Measurements from ENCODE around the gene CDK19.

CDK19 gene

GRCh38 chr6:110828396-110828795 lies 13.1 kb upstream of the CDK19 start:
- DNase-seq (ENCODE audit: low spot score) = no peak
- TF ChIP-seq CTCF (IDR thresholded peaks at IDR 0.05; ENCODE audit: borderline replicate concordance, control extremely low read depth, extremely low read depth, insufficient read depth, missing control alignments) = no peak
- in situ Hi-C loops (cut with MboI; ENCODE audit: low sequenced_read_pairs, unreplicated experiment) = no loop called here

- no peak for TF ChIP-seq CTCF (IDR thresholded peaks at IDR 0.05; ENCODE audit: borderline replicate concordance, control extremely low read depth, extremely low read depth, insufficient read depth, missing control alignments)
- DNase-seq (ENCODE audit: low spot score) = no peak
- in situ Hi-C loops (cut with MboI; ENCODE audit: low sequenced_read_pairs, unreplicated experiment) = no loop called here
Observed at GRCh38 chr6:110826236-110827129, 11.2 kb upstream of the CDK19 start.

- in situ Hi-C loops (cut with MboI; ENCODE audit: low sequenced_read_pairs, unreplicated experiment) = no loop called here
- TF ChIP-seq CTCF (IDR thresholded peaks at IDR 0.05; ENCODE audit: borderline replicate concordance, control extremely low read depth, extremely low read depth, insufficient read depth, missing control alignments) = no peak
- no peak for DNase-seq (ENCODE audit: low spot score)
Observed at GRCh38 chr6:110823146-110823545, 7.9 kb upstream of the CDK19 start.

- no peak for TF ChIP-seq CTCF (IDR thresholded peaks at IDR 0.05; ENCODE audit: borderline replicate concordance, control extremely low read depth, extremely low read depth, insufficient read depth, missing control alignments)
- DNase-seq (ENCODE audit: low spot score) = no peak
- in situ Hi-C loops (cut with MboI; ENCODE audit: low sequenced_read_pairs, unreplicated experiment) = no loop called here
Observed at GRCh38 chr6:110822249-110822648, 7.0 kb upstream of the CDK19 start.

- DNase-seq (ENCODE audit: low spot score) = no peak
- in situ Hi-C loops (cut with MboI; ENCODE audit: low sequenced_read_pairs, unreplicated experiment) = no loop called here
- TF ChIP-seq CTCF (IDR thresholded peaks at IDR 0.05; ENCODE audit: borderline replicate concordance, control extremely low read depth, extremely low read depth, insufficient read depth, missing control alignments) = no peak
Observed at GRCh38 chr6:110816677-110817076, 1.4 kb upstream of the CDK19 start.

GRCh38 chr6:110815015-110815410 lies 256 bp downstream of the CDK19 start:
- DNase-seq (ENCODE audit: low spot score) = no peak
- in situ Hi-C loops (cut with MboI; ENCODE audit: low sequenced_read_pairs, unreplicated experiment) = no loop called here
- TF ChIP-seq CTCF (IDR thresholded peaks at IDR 0.05; ENCODE audit: borderline replicate concordance, control extremely low read depth, extremely low read depth, insufficient read depth, missing control alignments) = no peak

All from GM13976 (cell line).